HG02870 (cell line): ENCODE measurements around the gene PIGN.
"Not testable (repeated sequence)": the region's sequence is repeated elsewhere in the genome, so short reads cannot be mapped to it uniquely, and the experiment has no call there.

ENCODE experiments used
- ATAC-seq: cut with Tn5 transposase; IDR thresholded peaks from one replicate; pipeline ENCODE4 v1.9.1; 2021; ENCODE audit warnings: mild to moderate bottlenecking, moderate library complexity; ENCODE audit not compliant: unreplicated experiment

The PIGN gene

DNA sequence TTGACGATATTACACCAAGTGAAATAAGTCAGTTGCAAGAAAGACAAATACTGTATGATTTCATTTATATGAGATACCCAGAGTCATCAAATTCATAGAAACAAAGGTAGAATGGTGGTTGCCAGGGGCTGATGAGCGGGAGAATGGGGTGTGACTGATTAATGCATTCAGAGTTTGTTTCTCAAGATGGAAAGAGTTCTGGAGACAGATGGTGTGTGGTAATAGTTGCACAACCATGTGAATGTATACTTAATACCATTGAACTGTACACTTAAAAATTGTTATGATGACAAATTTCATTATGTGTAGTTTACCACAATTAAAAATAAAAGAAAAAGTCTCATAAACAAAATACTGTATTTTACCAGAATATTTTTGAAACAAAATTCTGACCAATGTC lies 117.3 kb downstream of the PIGN start:
- no peak for ATAC-seq

DNA sequence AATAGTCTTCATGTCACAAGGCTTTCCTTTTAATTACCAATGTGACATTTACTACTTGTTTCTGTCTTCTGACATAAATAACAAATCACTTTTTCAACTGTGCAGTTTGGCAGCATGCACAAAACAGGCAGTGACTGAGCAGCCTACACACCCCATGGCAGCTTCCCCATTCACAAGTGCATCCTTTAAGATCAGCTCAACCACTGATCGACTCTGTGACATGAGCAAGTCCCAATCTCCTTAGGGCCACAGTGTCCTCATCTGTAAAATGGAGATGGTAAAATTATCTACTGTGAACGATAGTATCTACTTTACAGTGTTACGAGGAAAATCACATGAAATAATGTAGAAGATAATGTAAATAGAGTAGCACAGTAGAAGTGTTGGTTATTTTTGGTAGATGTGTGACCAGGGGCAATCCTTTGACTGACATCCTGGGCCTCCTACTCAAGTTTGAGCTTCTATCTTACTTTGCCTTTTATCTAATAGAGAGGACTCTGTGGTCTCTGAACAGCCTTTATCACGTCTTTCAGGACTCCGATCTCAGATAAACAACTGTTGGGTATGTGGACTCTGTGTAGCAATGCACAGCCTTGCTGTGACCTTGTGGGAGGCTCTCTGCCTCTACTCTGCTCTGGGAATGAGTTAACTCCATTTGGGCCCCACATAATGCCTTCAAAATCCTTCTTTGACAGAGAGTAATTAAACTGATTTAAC lies 120.6 kb downstream of the PIGN start:
- no peak for ATAC-seq

DNA sequence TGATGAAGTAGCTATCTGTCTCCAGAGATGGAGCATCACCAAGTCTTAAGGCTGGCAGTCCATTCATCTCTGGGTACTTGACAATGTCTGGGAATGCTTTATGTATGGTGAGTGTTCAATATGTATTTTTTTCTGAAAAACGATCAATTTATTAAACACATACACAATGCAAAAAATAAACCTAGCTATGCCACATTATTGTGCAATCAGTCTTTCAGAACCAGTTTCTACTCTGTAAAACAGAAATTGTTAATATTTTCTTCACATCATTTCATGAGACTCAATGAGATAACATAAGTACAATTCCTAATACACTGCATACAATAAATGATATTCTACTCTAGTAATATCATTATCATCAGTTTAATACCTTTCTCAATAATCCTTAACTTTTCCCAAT lies 122.5 kb downstream of the PIGN start:
- ATAC-seq, result no peak

DNA sequence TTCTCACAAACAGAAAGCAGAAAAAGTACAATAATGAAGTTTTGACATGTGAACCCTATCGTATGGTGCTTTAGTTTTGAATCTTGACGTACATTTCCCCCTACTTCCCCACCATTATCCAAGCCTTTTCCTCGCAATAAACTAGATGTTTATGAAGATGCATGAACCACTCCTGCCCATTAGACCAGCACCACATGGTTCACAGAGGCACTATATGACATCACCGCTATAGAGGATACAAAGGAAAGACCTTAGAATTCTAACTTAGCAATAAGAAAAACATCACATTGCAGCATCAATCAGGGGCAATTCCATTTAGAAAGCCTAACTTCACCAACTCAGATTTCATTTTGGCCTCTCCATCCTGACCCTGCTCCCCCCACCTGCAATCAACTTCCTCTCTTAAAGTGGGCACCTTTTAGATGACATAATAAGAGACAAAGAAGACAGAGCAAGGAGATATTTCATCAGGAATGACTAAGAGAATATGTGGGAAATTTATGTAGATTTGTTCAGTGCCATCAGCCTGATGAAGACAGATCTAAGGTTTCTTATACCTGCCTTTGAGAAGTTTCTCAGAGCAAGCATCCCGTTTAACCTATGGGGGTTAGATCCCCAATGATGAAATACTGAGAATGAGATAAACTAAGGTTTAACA lies 124.9 kb downstream of the PIGN start:
- no peak for ATAC-seq

DNA sequence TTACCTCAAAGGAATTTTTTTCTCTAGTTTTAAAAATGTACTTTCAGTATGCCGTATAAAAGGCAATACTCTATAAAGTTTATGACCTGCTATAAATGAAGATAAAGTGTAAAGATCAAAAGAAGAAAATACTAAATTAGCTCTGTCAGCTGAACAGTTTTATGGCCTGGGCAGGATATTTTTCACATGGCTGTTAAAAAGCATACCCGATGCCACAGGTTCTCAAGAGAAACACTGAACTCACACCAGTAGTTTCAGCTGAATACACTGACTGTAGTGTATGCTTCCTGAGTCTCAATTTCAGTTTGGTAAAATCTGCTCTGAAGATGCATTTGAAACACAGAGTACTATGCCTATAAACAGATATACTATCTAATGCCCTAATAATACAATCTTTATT lies 126.0 kb downstream of the PIGN start:
- no peak for ATAC-seq

DNA sequence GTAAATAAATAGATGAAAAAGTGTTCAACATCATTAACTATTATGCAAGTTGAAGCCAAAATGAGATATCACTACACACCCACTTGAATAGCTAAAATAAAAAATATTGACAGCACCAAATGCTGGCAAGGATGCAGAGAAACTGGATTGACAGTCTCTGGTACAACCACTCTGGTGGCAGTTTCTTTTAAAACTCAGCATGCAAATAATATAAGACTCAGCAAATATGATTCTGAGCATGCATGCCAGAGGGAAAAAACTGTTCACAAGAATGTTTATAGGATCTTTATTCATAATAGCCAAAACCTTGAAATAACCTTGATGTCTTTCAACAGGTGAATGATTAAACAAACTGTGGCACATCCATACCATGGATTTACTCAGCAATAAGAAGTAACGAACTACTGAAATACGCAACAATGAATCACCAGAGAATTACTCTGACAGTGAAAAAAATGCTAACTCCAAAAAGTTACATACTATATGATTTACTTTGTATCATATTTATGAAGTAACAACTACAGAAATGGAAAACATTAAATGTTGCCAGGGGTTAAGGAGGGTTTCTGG lies 131.8 kb downstream of the PIGN start:
- ATAC-seq, result no peak

DNA sequence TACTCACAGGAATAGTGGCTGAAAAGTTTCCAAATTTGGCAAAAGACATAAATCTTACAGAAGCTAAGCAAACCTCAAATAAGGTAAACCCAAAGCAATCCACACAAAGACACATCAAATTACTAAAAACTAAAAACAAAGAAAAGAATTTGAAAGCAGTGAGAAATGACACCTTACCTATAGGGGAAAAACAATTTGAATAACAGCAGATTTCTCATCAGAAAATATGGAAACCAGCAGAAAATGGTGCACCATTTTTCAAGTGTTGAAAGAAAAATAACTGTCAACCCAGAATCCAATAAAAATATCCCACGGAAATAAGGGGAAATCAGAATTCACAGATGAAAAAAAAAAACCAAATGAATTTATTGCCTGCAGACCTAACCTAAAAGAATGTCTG lies 138.6 kb downstream of the PIGN start:
- no peak for ATAC-seq

DNA sequence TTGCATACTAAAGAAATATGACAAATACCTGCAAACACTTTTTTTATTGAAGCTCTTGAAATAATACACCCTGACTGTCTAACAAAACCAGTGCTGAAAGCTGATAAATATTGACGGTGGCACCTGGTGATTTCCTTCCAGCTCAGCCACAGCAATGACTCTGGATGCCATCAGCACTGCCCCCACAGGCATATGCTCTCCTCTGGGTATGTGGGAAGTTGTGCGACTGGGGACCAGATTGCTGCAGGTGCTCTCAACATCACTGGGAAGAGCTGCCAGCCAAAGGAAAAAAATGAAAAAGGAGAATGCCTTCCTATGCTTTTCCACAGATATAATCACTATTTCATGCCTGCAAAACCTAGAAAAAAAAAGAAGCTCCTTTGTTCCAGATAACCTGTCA lies 141.5 kb downstream of the PIGN start:
- ATAC-seq, result no peak

DNA sequence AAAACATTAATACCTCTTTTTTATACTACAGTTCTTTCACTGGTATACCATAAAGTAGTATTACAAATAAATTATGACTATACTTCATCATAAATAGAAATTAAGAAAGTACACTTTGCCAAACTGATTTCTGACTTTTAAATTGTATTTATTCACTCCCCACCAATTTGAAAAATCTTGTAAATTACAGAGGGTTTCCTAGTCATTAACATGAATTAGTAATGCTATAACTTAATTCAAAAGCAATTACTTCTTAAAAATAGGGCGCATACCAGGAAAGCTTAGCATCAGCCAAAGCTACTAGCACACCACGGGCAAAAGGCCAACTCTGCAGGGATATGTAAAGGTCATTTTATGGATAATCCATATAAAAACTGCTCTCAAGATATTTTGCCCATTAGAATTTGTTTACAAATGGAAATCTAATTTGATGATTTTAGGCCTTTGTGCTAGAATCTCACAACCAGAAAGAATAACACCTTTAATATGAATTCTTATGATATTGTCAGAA lies 142.3 kb downstream of the PIGN start:
- no peak for ATAC-seq

DNA sequence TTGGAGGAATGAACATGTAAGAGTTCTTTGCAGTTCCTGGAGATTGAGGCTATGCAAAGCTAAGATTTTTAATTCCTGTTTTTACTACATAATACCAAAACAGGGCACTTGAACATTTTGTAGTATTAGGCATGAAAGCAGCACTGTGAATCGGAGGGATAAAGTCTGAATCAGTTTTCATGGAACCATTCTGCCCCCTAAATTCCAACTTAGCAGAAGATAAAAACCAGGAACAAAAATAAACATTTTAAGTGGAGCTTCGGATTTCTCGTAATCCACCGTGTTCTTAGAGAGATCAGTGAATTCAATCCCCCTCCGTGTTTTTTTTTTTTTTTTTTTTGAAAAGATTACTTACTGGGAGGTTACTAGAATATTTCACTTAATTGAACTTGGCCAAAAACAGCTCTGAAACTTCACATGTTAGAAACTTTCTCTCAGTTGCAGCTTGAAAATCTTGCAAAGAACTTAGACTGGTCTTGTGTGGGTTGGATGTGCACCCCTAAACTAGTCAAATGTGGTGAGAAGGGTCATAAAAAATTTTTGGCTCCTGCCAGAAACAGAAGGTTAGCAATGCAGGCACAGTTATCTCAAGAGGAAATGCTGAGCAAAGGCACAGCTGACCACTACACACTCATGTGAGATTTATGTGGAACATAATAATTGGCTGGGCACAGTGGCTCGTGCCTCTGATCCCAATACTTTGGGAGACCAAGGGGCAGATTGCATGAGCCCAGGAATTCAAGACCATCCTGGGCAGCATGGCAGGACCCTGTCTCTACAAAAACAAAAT lies 148.7 kb downstream of the PIGN start:
- no peak for ATAC-seq

DNA sequence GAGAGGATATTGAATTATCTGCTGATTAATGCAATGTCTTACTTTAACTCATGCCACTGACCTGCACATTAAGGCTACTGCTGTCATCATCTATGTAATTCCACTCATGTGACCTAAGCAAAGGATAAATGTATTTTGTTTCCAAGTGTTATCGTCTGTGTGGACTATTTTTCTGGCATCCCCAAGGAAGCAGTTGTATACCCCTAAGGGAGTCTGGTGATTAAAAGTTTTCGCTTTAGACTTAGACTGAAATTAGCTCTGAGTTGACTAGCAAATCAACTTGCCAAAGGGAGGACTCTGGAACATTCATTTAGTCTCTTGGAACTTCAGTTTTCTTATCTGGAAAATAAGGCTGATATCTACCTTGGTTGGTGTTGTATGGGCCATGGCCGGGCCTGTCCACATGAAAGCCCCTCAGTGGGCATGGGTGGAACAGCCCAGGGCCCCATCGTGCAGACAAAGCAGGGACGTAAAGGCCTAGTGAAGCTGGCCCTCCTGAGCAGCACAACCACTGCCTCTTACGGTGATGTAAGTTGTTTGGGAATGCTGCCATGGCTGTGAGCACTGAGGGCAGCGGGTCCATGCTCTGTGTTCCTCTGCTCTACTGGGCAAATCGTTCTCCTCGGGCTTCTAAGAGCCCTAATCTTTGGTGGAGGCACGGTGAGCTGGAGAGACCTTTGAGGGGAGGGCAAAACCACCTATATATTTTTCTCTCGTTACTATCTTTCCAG lies 149.7 kb downstream of the PIGN start:
- ATAC-seq, result no peak

DNA sequence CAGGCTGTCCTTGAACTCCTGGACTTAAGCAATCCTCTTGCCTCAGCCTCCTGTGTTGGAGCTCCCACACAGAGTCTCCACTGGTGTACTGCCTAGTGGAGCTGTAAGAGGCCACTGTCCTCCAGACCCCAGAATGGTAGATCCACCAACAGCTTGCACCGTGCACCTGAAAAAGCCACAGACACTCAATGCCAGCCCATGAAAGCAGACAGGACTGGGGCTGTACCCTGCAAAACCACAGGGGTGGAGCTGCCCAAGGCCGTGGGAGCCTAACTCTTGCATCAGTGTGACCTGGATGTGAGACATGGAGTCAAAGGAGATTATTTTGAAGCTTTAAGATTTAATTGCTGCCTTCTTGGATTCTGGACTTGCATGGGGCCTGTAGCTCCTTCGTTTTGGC lies 152.6 kb downstream of the PIGN start:
- not testable (repeated sequence) for ATAC-seq

DNA sequence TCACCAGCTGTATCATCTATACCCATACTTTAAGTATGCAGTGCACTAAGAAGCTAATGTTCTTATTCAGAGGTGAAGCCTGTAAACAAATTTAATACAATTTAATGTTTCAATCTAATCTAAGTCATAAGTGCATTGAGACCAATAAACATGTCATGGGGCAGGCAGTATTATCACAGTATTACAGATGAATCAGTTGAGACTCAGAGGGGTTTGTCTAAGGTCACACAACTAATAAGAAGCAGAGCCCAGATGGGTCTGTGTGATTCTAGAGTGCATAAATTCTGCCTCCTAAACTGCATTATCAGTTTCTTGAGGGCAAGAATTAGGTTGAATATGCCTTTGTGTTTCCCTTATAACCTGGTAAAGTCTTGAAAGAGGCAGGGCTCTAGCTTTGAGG lies 153.1 kb downstream of the PIGN start:
- no peak for ATAC-seq

DNA sequence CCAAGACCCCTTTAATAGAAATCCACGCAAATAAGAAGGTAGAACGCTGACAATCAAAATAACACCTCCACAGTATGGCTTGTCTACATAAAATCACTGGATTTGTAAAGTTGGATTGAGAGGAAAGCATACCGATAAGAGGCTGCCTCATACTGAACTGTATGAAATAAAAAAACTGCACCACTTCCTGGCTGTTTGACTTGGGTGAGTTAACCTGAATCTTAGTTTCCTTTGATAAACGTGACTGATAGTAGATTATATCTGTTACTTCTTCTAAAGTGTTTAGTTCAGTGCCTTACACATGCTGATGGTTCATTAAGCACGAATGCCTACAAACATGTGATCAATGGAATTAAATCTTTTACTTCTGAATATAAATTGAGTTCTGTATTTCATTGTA lies 153.6 kb downstream of the PIGN start:
- no peak for ATAC-seq

DNA sequence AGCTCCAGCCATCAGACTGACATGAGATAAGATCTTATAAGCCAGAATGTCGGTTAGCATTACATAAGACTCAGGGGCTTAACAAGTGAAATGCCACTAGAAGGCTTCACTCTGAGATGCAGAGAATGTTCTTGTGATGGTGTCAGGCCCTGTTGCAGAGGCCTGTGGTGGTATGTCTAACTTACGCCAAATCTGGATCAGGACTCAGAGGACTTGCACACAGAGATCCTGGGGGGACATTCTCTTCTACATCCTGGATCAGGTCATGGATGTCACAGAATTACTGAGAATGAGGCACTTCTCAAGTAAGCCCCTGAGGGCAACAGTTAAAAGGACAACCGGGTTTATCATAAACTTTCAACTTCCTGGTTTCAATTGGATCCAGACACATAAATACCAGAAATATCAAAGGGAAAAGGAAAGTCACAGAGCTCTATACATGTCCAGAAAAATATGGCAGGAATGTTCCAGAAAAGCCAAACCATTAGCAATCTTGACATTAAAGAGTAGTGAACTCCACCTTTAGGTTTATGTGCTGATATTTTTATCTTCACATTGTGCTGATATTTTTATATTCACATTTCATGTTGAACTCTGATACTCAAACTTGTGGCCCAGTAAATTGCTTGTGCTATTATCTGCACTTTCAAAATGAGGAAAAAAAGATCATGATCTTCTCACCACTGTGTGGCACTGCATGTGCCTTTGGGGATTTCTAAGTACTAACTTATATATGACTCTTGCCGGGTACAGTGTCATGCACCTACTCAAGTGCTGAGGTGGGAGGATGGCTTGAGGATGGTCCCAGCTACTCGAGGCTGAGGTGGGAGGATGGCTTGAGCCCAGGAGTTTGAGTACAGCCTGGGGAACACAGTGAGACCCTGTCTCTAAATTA lies 156.5 kb downstream of the PIGN start:
- ATAC-seq, result no peak

DNA sequence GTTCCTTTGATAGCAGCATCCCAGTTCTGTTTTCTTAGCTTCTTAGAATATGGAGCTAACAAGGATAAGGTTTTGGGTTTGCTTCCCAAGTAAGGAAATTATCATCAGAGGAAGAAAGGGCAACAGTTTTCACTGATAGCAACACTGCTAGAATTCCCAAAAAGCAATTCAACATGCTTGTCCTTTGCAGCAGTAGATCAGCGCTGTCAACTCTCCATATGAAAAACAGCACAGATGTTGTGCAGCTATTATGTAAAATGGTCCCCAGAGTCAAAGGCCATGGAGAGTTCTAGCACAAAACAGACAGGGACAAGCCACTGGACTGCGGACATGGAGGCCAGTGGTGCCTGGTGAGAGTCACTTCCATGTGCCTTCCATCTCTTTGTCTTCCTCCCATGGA lies 158.1 kb downstream of the PIGN start:
- no peak for ATAC-seq

DNA sequence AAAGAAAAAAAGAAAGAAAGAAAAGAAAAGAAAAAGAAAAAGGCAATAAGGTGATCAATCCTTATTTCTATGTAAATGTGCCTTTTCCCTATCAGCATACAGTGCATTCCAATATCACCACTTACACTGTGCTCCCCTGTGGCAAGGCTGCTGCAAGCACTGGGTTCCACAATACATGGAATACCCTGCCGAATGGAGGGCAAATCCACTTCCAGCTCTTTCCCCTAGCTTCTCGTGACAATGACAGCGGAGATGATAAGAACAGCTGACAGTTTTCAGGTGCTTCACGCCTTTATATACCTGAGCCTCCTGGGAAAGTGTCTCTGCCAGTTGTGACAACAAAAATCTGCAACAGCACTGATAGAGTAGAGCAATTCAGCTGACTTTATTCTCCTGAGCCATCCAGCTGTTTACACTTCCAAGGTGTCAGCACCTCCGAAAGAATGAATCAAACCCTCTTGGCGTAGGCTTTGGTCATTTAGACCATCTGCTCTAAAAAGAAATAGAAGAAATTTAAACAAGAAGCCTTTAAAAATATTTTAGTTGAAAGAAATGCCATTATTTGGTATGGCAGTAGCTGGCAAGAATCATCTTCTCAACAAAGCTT lies 158.8 kb downstream of the PIGN start:
- no peak for ATAC-seq

DNA sequence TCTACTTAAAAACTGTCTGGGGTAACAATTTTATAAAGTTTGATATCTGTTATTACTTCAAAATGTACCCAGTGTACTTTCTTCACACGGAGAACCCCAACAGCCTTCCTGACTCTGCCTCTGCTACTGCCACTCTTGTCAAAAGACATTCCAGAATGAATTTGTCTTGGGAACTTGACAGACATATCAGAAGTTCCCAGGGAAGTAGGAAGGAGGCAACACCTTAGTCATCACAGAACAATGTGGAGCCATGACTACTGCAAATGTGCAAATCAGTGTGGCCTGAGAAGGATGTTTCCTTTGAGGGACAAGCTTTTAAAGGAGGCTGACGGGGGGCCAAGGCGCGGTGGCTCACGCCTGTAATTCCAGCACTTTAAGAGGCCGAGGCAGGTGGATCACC lies 160.3 kb downstream of the PIGN start:
- ATAC-seq, result no peak

DNA sequence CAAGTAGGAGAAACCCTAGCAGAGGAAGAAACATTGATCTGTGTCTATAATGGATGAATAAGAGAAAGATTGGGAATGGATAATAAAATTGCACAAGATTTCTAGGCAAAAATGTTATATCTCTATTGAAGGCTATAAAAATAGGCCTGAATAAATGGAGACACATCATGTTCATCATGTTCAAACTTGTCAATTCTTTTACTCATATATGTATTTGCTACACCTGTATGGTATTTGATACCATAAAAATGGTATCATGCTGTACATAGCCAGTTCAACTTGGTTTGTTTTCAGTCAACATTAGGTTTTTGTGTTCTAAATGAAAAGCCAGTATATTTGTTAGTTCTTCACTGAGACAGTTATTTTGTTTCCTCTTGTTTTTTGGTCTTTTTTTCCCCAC lies 161.9 kb downstream of the PIGN start:
- ATAC-seq, result no peak
